MCF 10A (cell line): ENCODE data around the gene IVL. TPM values are rescaled to one million over a fixed set of nuclear protein-coding genes. Genes with fewer than 3 reads are reported as not detected.

Experiments used
- Bru-seq: library from RNA; stranded (reverse); fragments of 400-500 nt; gene quantifications from one replicate; lab custom pipeline; 2021; lab: Mats Ljungman, UMichigan
- BruChase-seq, 2 experiments: library from RNA; stranded (reverse); fragments of 400-500 nt; gene quantifications; one replicate each; lab custom pipeline; 2021; lab: Mats Ljungman, UMichigan
- BruUV-seq: library from RNA; stranded (reverse); fragments of 400-500 nt; replicated peaks from 2 replicates; lab custom pipeline; 2021; lab: Mats Ljungman, UMichigan
- CTCF ChIA-PET: fragments of 300-600 bp; sonication (Branson Sonifier 250); formaldehyde crosslinking; extraction: SDS; loops from one replicate; lab custom pipeline; 2021; ENCODE audit warnings: antibody characterized with exemption, inconsistent platforms; lab: Yijun Ruan, JAX
- POLR2A ChIA-PET: fragments of 300-600, 350-650 bp; sonication (Branson Sonifier 250); formaldehyde crosslinking; extraction: SDS; loops from one replicate; lab custom pipeline; 2020; ENCODE audit warnings: antibody characterized with exemption, inconsistent platforms; lab: Yijun Ruan, JAX
- DNase-seq: peaks from one replicate; pipeline ENCODE4 v3.0.0-alpha.2; 2018; ENCODE audit not compliant: unreplicated experiment
- H3K27ac Mint-ChIP-seq: one replicate; pipeline ENCODE4 v1.8.0; 2022; ENCODE audit warnings: mild to moderate bottlenecking, low read depth, mixed read lengths; ENCODE audit not compliant: unreplicated experiment
- H3K27me3 Mint-ChIP-seq: one replicate; pipeline ENCODE4 v1.8.0; 2022; ENCODE audit warnings: mixed read lengths; ENCODE audit not compliant: insufficient read depth, unreplicated experiment
- H3K36me3 Mint-ChIP-seq: one replicate; pipeline ENCODE4 v1.8.0; 2022; ENCODE audit warnings: mild to moderate bottlenecking, moderate library complexity, mixed read lengths; ENCODE audit not compliant: insufficient read depth, unreplicated experiment
- H3K4me1 Mint-ChIP-seq: one replicate; pipeline ENCODE4 v1.8.0; 2022; ENCODE audit warnings: mixed read lengths; ENCODE audit not compliant: insufficient read depth, unreplicated experiment
- H3K4me3 Mint-ChIP-seq: one replicate; pipeline ENCODE4 v1.8.0; 2022; ENCODE audit warnings: mild to moderate bottlenecking, moderate library complexity, mixed read lengths; ENCODE audit not compliant: unreplicated experiment
- H3K9me3 Mint-ChIP-seq: one replicate; pipeline ENCODE4 v1.8.0; 2022; ENCODE audit warnings: mixed read lengths; ENCODE audit not compliant: unreplicated experiment
- CTCF ChIP-seq: fragments of 200-600 bp; IDR thresholded peaks from one replicate; pipeline ENCODE4 v1.8.0; 2022; ENCODE audit warnings: antibody characterized with exemption, mild to moderate bottlenecking; ENCODE audit not compliant: unreplicated experiment
- intact Hi-C: fragments of 100-400 bp; cut with micrococcal nuclease; formaldehyde crosslinking; loops from 2 replicates; pipeline ENCODE4 v1.14.1; 2022
- long read RNA-seq: library from polyadenylated mRNA; stranded (forward); transcript quantifications from one replicate; pipeline ENCODE4 v2.0.0, GENCODE V29; 2022
- total RNA-seq: library from RNA; stranded (reverse); gene quantifications from 2 replicates; pipeline ENCODE4 v1.2.3, GENCODE V29; 2022

IVL gene
- total RNA-seq (0.33 and 0.56 TPM in 2 replicates), Bru-seq, nascent RNA (percentile 27 among the genes with signal in this experiment), BruChase-seq, experiment 1, labeled RNA remaining after a 6-hour chase (percentile 31 among the genes with signal in this experiment), BruChase-seq, experiment 2, labeled RNA remaining after a 2-hour chase (percentile 26 among the genes with signal in this experiment)
- long read RNA-seq: 0 reads

GRCh38 chr1:152907686-152908601 lies at the start of gene IVL:
Gene IVL, plus strand, starts transcription at chr1:152908546. Its CDS starts 1,252 bp downstream, at chr1:152909798.
- intact Hi-C loops: no loop called here
- DNase-seq: peak; percentile 87

GRCh38 chr1:152859696-152860095 lies 48.6 kb upstream of the IVL start, which contains the start of gene LCE7A:
Gene LCE7A, plus strand, starts transcription at chr1:152859996. Its CDS starts 702 bp downstream, at chr1:152860698.
- Mint-ChIP-seq H3K36me3 (no peaks in the 10 kb centered on the region), H3K4me1 (no peaks in the 10 kb centered on the region), H3K27ac (no peak within 1 kb of the TSS), H3K4me3 (no peak within 1 kb of the TSS), H3K9me3 (no peaks in the 10 kb centered on the region), H3K27me3 (no peaks in the 10 kb centered on the region)
- no peak for DNase-seq
- intact Hi-C loops: no loop called here
- ChIA-PET CTCF (interaction anchor here (1.4 to 12.2 kb wide), 2 partner anchors 11 to 207 kb away, joined by 8 to 100 read pairs; no protein-coding TSS in a partner anchor), POLR2A (interaction anchor here (0.6 kb wide), 2 partner anchors 73 to 455 kb away, joined by 3 read pairs; no protein-coding TSS in a partner anchor)
- BruUV-seq: no TSS peak
- TF ChIP-seq CTCF: no peak

More at GRCh38 chr1:152907686-152908601, at the start of gene IVL:
- ChIA-PET CTCF (interaction anchor here (0.6 to 5.7 kb wide), 8 partner anchors 11 to 285 kb away, joined by 3 to 42 read pairs (median 4); no protein-coding TSS in a partner anchor), POLR2A (interaction anchor here (1.0 to 1.3 kb wide), 3 partner anchors 21 to 123 kb away, joined by 3 to 4 read pairs (median 4); partner anchors contain the start of gene SPRR1B)
- peak within 1 kb of the TSS; percentile 89 for H3K27ac Mint-ChIP-seq
- H3K4me3 Mint-ChIP-seq: no peak within 1 kb of the TSS
- no peaks in the 10 kb centered on the region for H3K9me3 Mint-ChIP-seq
- no TSS peak for BruUV-seq
- H3K36me3 Mint-ChIP-seq: no peaks in the 10 kb centered on the region
- no peaks in the 10 kb centered on the region for H3K27me3 Mint-ChIP-seq
- no peak for TF ChIP-seq CTCF
- H3K4me1 Mint-ChIP-seq: peaks cover 32% of the 10 kb centered on the region

- ChIA-PET CTCF (interaction anchor here (0.7 to 12.2 kb wide), 5 partner anchors 11 to 367 kb away, joined by 3 to 100 read pairs (median 4); no protein-coding TSS in a partner anchor), POLR2A (interaction anchor here (0.6 kb wide), 2 partner anchors 72 to 455 kb away, joined by 3 read pairs; no protein-coding TSS in a partner anchor)
- H3K36me3 Mint-ChIP-seq: no peaks in the 10 kb centered on the region
- no peak for TF ChIP-seq CTCF
- no peaks in the 10 kb centered on the region for H3K4me1 Mint-ChIP-seq
- DNase-seq: no peak
- no TSS peak for BruUV-seq
- H3K27me3 Mint-ChIP-seq: no peaks in the 10 kb centered on the region
- no peaks in the 10 kb centered on the region for H3K9me3 Mint-ChIP-seq
- no peak overlapping the region for H3K27ac Mint-ChIP-seq
- intact Hi-C loops: no loop called here
- H3K4me3 Mint-ChIP-seq: no peak overlapping the region
Measured at GRCh38 chr1:152860129-152860528, 48.2 kb upstream of the IVL start.
